B cell (primary cell): Measurements from ENCODE around the gene PRUNE1. TPM values are rescaled to one million over a fixed set of nuclear protein-coding genes. Genes with fewer than 3 reads are reported as not detected.

Source experiments
- ATAC-seq: fragments of 200-7000 bp; cut with Tn5 transposase; one replicate; pipeline ENCODE4 v1.10.0; 2021; ENCODE audit warnings: low read depth, mild to moderate bottlenecking, moderate number of reproducible peaks, moderate library complexity
- CTCF ChIA-PET: fragments of 350-600 bp; sonication (Branson Sonifier 250); formaldehyde crosslinking; loops from one replicate; lab custom pipeline; 2021; ENCODE audit warnings: antibody characterized with exemption, inconsistent platforms; lab: Charles Lee
- POLR2A ChIA-PET: fragments of 350-600 bp; sonication (Branson Sonifier 250); formaldehyde crosslinking; loops from one replicate; lab custom pipeline; 2021; ENCODE audit warnings: antibody characterized with exemption; lab: Charles Lee
- DNase-seq: peaks from one replicate; pipeline ENCODE4 v3.0.0; 2013
- H2AFZ ChIP-seq: 2 replicates; pipeline ENCODE4 v1.6.1; 2012; ENCODE audit warnings: mild to moderate bottlenecking, low read depth, low read length; ENCODE audit not compliant: insufficient read depth, poor library complexity, severe bottlenecking
- H3K27ac ChIP-seq, 2 donors: 1 replicate in 1 of 2; 2 replicates in 1 of 2; pipeline ENCODE4 v1.5.1; 2012 to 2013; ENCODE audit warnings: low read length in 2 of 2, mild to moderate bottlenecking in 2 of 2, moderate library complexity in 1 of 2
- H3K27me3 ChIP-seq, 4 experiments: fragments of 200-600 bp in 1 of 4; sonication (generic) in 1 of 4; replicated peaks in 1 of 4; 1 replicate in 2 of 4; 2 replicates in 2 of 4; pipeline versions ENCODE4 v1.6.1 to v1.7.0; 2013 to 2016; ENCODE audit warnings: low read length in 3 of 4, mild to moderate bottlenecking in 2 of 4, mixed read lengths in 1 of 4, moderate library complexity in 1 of 4; ENCODE audit not compliant: insufficient read depth in 4 of 4, control insufficient read depth in 3 of 4; ENCODE audit errors: control extremely low read depth in 1 of 4
- H3K36me3 ChIP-seq, 2 experiments: replicated peaks in 1 of 2; 1 replicate in 1 of 2; 2 replicates in 1 of 2; pipeline versions ENCODE4 v1.6.1 to v1.7.1; 2013; ENCODE audit warnings: low read length in 1 of 2; ENCODE audit not compliant: insufficient read depth in 2 of 2, control insufficient read depth in 1 of 2; ENCODE audit errors: control extremely low read depth in 1 of 2, extremely low read depth in 1 of 2
- H3K4me1 ChIP-seq, 2 donors: fragments of 200-600 bp in 1 of 2; sonication (generic) in 1 of 2; 1 replicate in 1 of 2; 2 replicates in 1 of 2; pipeline versions ENCODE4 v1.5.1 to v1.6.1; 2013 to 2017; ENCODE audit warnings: low read length in 2 of 2; ENCODE audit not compliant: control insufficient read depth in 2 of 2, insufficient read depth in 2 of 2
- H3K4me2 ChIP-seq: replicated peaks from 2 replicates; pipeline ENCODE3; 2012; ENCODE audit warnings: mild to moderate bottlenecking, low read depth, low read length; ENCODE audit not compliant: poor library complexity, severe bottlenecking
- H3K4me3 ChIP-seq, 5 experiments: fragments of 200-600 bp in 1 of 5; sonication (generic) in 1 of 5; 1 replicate in 3 of 5; 2 replicates in 2 of 5; pipeline versions ENCODE4 v1.5.1 to v1.7.0; 2011 to 2016; ENCODE audit warnings: low read length in 4 of 5, mild to moderate bottlenecking in 4 of 5, low read depth in 2 of 5, control low read depth in 1 of 5, moderate library complexity in 1 of 5; ENCODE audit not compliant: insufficient read depth in 1 of 5; ENCODE audit errors: control extremely low read depth in 1 of 5, extremely low read depth in 1 of 5
- H3K79me2 ChIP-seq: fragments of 200-600 bp; sonication (generic); one replicate; pipeline ENCODE4 v1.6.0; 2016; ENCODE audit warnings: low read length; ENCODE audit not compliant: control insufficient read depth, insufficient read depth
- H3K9ac ChIP-seq: fragments of 200-600 bp; sonication (generic); 2 replicates; pipeline ENCODE4 v1.6.1; 2017; ENCODE audit warnings: mild to moderate bottlenecking, low read length, moderate library complexity
- H3K9me3 ChIP-seq, 3 donors: one replicate each; pipeline versions ENCODE4 v1.6.1 to v1.7.1; 2013; ENCODE audit warnings: low read length in 2 of 3; ENCODE audit not compliant: control insufficient read depth in 2 of 3, insufficient read depth in 1 of 3; ENCODE audit errors: control extremely low read depth in 1 of 3
- H4K20me1 ChIP-seq: 2 replicates; pipeline ENCODE4 v1.6.0; 2012; ENCODE audit warnings: mild to moderate bottlenecking, low read length; ENCODE audit not compliant: insufficient read depth, control insufficient read depth, poor library complexity, severe bottlenecking
- H3K27ac Mint-ChIP-seq: one replicate; pipeline ENCODE4 v1.8.0; 2021; ENCODE audit warnings: mixed read lengths
- H3K27me3 Mint-ChIP-seq: one replicate; pipeline ENCODE4 v1.8.0; 2021; ENCODE audit warnings: mixed read lengths
- H3K4me1 Mint-ChIP-seq: one replicate; pipeline ENCODE4 v1.8.0; 2021; ENCODE audit warnings: mixed read lengths
- H3K4me3 Mint-ChIP-seq: one replicate; pipeline ENCODE4 v1.8.0; 2021; ENCODE audit warnings: mixed read lengths
- H3K9me3 Mint-ChIP-seq: one replicate; pipeline ENCODE4 v1.8.0; 2022; ENCODE audit warnings: mixed read lengths; ENCODE audit not compliant: insufficient read depth
- EZH2 ChIP-seq: IDR thresholded peaks from 2 replicates; pipeline ENCODE4 v1.6.1; 2012; ENCODE audit warnings: borderline replicate concordance, low read depth, mild to moderate bottlenecking, moderate library complexity, low read length; ENCODE audit not compliant: insufficient read depth, poor library complexity, severe bottlenecking
- WGBS: methylation state at CpG from one replicate; pipeline ENCODE4 v1.1.5; 2013; ENCODE audit warnings: missing lambda C conversion rate; ENCODE audit not compliant: insufficient coverage; 5-methylcytosine and 5-hydroxymethylcytosine counted together
- intact Hi-C: fragments of 100-400 bp; cut with micrococcal nuclease; formaldehyde crosslinking; loops from one replicate; pipeline ENCODE4 v1.10.0; 2022
- polyA plus RNA-seq: library from polyadenylated mRNA; depleted of rRNA; stranded (reverse); fragments of >200 nt; gene quantifications from 2 replicates; pipeline ENCODE4 v1.2.3, GENCODE V29; 2012
- total RNA-seq, 2 donors: library from RNA; stranded (reverse); fragments of 120-200 nt in 1 of 2; gene quantifications; 1 replicate in 1 of 2; 2 replicates in 1 of 2; pipeline versions ENCODE4 v1.2.3 to v1.2.4, GENCODE V29; 2013 to 2022
- TF ChIP-seq, protein P1 (sequence below): fragments of 200-600 bp; IDR thresholded peaks from one replicate; pipeline ENCODE4 v1.8.0; 2022; ENCODE audit warnings: antibody characterized with exemption, mild to moderate bottlenecking

The PRUNE1 gene
- total and polyA plus RNA-seq, 2 donors (not counting 1 experiment from before 2014, with no cell fraction given) = 15.9 to 21.3 TPM

DNA sequence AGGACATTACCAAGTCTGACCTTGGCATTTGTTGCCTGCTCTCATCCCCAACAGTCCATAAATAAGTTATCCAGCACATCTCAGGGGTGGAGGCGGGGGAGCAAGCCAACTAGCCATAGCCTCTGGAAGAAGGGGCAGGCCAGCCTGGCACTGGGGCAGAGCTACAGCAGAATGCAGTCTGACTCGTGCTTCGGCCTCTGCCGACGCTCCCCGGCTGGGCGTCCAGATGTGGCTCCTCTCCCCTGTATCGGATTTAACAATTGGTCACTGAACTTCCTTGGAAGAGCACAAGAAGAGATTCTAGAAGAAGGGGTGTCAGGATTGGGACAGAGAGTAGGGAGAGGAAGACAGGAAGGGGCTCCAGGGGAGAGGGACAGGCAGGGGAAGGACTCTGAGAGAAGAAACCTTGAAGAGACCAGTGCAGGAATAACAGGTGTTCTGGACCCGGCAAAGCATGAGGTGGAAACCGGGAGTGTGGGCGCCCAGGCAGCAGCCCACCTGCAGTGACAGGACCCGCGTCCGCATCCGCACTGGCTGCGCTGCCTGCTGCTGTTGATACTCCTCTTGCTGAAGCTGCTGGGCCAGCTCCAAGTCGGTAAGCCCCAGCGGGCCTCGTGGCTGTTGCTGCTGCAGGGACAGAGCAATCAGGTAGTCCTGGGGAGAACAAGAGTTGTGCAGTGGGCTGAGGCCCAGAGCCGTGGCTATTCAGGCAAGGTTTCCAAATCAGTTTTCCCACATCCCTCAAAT lies 10.9 kb upstream of the PRUNE1 start:
- intact Hi-C loops = loop anchor here (5.0 to 10.0 kb wide), 2 partner anchors 535 to 742 kb away; partner anchors contain the start of gene CA14
- DNase-seq (no peak), ATAC-seq (no peak)
- Histone ChIP-seq H3K9ac (no peak overlapping the region), H3K27ac (no peak overlapping the region), H3K79me2 (no peaks in the 10 kb centered on the region), H3K36me3 (peaks cover 3 to 15% of the 10 kb centered on the region in 2 experiments), H3K27me3 (no peaks in the 10 kb centered on the region), H3K4me1 (peaks cover 0 to 3% of the 10 kb centered on the region in 2 donors), H3K4me2 (no peak overlapping the region), H4K20me1 (no peaks in the 10 kb centered on the region), H3K9me3 (no peaks in the 10 kb centered on the region), H2AFZ (no peak overlapping the region), H3K4me3 (no peak overlapping the region)
- Mint-ChIP-seq H3K9me3 (no peaks in the 10 kb centered on the region), H3K4me1 (peaks cover 6% of the 10 kb centered on the region), H3K27me3 (no peaks in the 10 kb centered on the region), H3K27ac (no peak overlapping the region), H3K4me3 (no peak overlapping the region)
- no peak for TF ChIP-seq EZH2
- TF ChIP-seq, protein P1, sequence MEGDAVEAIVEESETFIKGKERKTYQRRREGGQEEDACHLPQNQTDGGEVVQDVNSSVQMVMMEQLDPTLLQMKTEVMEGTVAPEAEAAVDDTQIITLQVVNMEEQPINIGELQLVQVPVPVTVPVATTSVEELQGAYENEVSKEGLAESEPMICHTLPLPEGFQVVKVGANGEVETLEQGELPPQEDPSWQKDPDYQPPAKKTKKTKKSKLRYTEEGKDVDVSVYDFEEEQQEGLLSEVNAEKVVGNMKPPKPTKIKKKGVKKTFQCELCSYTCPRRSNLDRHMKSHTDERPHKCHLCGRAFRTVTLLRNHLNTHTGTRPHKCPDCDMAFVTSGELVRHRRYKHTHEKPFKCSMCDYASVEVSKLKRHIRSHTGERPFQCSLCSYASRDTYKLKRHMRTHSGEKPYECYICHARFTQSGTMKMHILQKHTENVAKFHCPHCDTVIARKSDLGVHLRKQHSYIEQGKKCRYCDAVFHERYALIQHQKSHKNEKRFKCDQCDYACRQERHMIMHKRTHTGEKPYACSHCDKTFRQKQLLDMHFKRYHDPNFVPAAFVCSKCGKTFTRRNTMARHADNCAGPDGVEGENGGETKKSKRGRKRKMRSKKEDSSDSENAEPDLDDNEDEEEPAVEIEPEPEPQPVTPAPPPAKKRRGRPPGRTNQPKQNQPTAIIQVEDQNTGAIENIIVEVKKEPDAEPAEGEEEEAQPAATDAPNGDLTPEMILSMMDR = no peak
- POLR2A ChIA-PET = interaction anchor here (1.1 kb wide), 1 partner anchor 9 kb away, joined by 3 read pairs; the partner anchor contains the start of gene MINDY1
- CTCF ChIA-PET = interaction anchor here (1.0 to 5.3 kb wide), 8 partner anchors 9 to 742 kb away, joined by 3 to 63 read pairs (median 4); partner anchors contain the start of genes ANXA9, GOLPH3L and MINDY1
- WGBS = 96% methylated on average over 17 of the region's 20 CpGs

DNA sequence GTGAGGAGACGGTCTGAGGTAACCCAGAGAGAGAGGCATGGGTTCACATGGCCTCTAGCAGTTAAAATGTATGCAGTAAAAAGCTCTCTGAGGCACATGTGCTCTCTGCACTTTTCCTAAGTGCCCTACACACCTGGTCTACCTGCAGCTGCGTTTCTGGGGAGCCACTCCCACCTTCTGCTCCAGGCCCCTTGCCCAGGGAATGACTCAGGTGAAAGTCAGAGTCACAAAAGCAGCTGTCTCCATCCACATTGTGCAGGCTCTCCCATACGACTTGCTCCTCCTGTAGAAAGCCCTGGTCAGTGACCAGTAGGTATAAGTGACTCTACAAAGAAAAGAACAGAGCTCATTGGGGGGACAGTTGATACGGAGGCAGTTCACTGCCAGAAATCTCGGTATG lies 10.3 kb upstream of the PRUNE1 start:
- ATAC-seq = no peak
- Mint-ChIP-seq H3K27ac (no peak overlapping the region), H3K4me1 (peaks cover 11% of the 10 kb centered on the region), H3K4me3 (no peak overlapping the region), H3K9me3 (no peaks in the 10 kb centered on the region), H3K27me3 (no peaks in the 10 kb centered on the region)
- H2AFZ ChIP-seq = no peak overlapping the region
- no peaks in the 10 kb centered on the region for H4K20me1 ChIP-seq
- H3K4me2 ChIP-seq = no peak overlapping the region
- H3K4me3 ChIP-seq = no peak overlapping the region
- no peak for DNase-seq
- ChIA-PET POLR2A (no interaction called here), CTCF (interaction anchor here (1.0 to 5.3 kb wide), 4 partner anchors 8 to 743 kb away, joined by 3 to 63 read pairs (median 19); partner anchors contain the start of genes ANXA9 and MINDY1)
- no peaks in the 10 kb centered on the region for H3K79me2 ChIP-seq
- H3K9ac ChIP-seq = no peak overlapping the region
- H3K4me1 ChIP-seq = peaks cover 2 to 7% of the 10 kb centered on the region in 2 donors
- TF ChIP-seq EZH2 = no peak
- TF ChIP-seq, protein P1 = no peak
- intact Hi-C loops = loop anchor here (5.0 to 10.0 kb wide), 2 partner anchors 536 to 743 kb away; partner anchors contain the start of gene CA14
- H3K36me3 ChIP-seq = peaks cover 3 to 15% of the 10 kb centered on the region in 2 experiments
- H3K9me3 ChIP-seq = no peaks in the 10 kb centered on the region
- no peaks in the 10 kb centered on the region for H3K27me3 ChIP-seq
- 91% methylated on average over 4 of the region's 5 CpGs for WGBS
- no peak overlapping the region for H3K27ac ChIP-seq
